Measurements from ENCODE around the gene TMEM130. TPM values are rescaled to one million over a fixed set of nuclear protein-coding genes. Genes with fewer than 3 reads are reported as not detected.
"Not testable (repeated sequence)": the region's sequence is repeated elsewhere in the genome, so short reads cannot be mapped to it uniquely, and the experiment has no call there.

Gene TMEM130
- total RNA-seq, 4 donors from 2014 or later = 0.15 to 4.8 (median 1.2) TPM

GRCh38 chr7:98878365-98879197 lies 8.8 kb upstream of the TMEM130 start, which contains the start of gene TRRAP:
TSS of gene TRRAP (plus strand) at chr7:98878532. CDS start at chr7:98881151, 2,619 bp downstream.
- peaks cover 0 to 27% of the 10 kb centered on the region in 2 donors for H3K36me3 ChIP-seq
- no peaks in the 10 kb centered on the region for H3K9me3 ChIP-seq
- peaks cover 0 to 26% (median 5%) of the 10 kb centered on the region in 3 donors for H3K4me1 ChIP-seq
- WGBS, 2 donors (ENCODE audit: low coverage in 1 of 2) = 0% methylated on average over 11 of the region's 113 CpGs; no CpG with 5 or more reads in 1 of the 2 donors
- ATAC-seq = peak; percentile 91
- H3K4me3 ChIP-seq = peak within 1 kb of the TSS; percentile 86 to 100
- peaks cover 17% of the 10 kb centered on the region for H3K27me3 ChIP-seq
- peak; percentile 31 for TF ChIP-seq POLR2AphosphoS5 (IDR thresholded peaks at IDR 0.05)
- peak; percentile 27 to 35 for TF ChIP-seq POLR2A (IDR thresholded peaks at IDR 0.05)
- no peak for TF ChIP-seq EP300 (IDR thresholded peaks at IDR 0.05)
- peak; percentile 80 to 99 (median 92) for TF ChIP-seq CTCF (IDR thresholded peaks at IDR 0.05)
- peak within 1 kb of the TSS; percentile 85 to 97 (median 91) for H3K27ac ChIP-seq

DNA sequence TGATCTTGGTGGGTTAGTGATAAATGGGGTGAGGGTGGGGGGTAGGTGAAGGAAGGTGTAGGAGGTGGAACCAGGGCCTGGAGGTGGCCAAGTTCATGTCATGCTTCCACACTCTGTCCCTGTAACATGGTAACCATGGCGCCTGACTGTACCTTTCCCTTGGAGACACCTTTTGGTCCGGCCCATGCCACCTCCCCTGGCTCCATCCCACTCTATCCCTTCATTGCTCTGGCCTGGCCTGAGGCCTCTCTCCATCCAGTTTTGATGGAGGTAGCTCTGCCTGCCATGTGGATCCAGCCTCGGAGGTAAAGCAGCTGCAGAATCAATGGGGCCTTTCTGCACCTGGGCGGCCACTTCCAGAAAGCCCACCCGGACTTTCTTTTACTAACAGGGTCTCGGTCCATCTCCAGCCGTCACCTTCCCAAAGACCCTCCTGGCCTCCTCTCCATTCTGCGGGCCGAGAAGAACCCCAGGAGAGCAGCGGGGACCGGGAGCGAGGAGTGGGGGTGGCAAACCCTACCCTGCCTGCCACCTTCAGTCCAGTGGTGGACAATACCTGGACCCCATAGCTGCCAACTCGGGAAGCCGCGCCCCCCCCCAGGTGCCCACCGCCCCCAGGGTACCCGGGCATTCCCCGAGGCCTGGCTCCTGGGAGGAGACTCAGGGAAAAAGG lies 8.0 kb upstream of the TMEM130 start:
- H3K4me1 ChIP-seq = peaks cover 0 to 26% (median 5%) of the 10 kb centered on the region in 3 donors
- H3K27ac ChIP-seq = peak overlapping the region; percentile 85 to 97 (median 91)
- H3K9me3 ChIP-seq = no peaks in the 10 kb centered on the region
- peaks cover 17% of the 10 kb centered on the region for H3K27me3 ChIP-seq
- TF ChIP-seq EP300 (IDR thresholded peaks at IDR 0.05) (no peak), POLR2AphosphoS5 (IDR thresholded peaks at IDR 0.05) (no peak)
- 56 to 57% methylated on average over 3 to 5 of the region's 18 CpGs for WGBS, 2 donors (ENCODE audit: low coverage in 1 of 2)
- H3K4me3 ChIP-seq = peak overlapping the region; percentile 86 to 100
- ATAC-seq = peak; percentile 3
- H3K36me3 ChIP-seq = peaks cover 0 to 19% of the 10 kb centered on the region in 2 donors

DNA sequence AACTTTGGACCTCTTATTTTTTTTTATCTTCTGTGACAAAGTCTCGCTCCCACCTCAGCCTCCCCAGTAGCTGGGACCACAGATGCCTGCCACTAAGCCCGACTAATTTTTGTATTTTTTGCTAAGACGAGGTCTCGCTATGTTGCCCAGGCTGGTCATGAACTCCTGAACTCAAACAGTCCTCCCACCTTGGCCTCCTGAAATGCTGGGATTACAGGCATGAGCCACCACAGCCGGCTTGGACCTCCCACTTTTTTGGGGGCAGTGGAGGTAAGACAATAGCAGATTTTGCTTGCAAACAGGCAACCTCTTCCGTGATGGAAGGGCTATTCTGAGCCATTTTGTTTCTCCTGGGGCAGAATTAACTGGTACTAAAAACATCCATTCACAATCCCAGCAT lies 7.3 kb upstream of the TMEM130 start:
- no peaks in the 10 kb centered on the region for H3K9me3 ChIP-seq
- peaks cover 0 to 26% (median 5%) of the 10 kb centered on the region in 3 donors for H3K4me1 ChIP-seq
- 89% methylated on average over 6 of the region's 6 CpGs; no CpG with 5 or more reads in 1 of the 2 donors for WGBS, 2 donors (ENCODE audit: low coverage in 1 of 2)

GRCh38 chr7:98875501-98875900 lies 5.7 kb upstream of the TMEM130 start:
- Histone ChIP-seq H3K27me3 (peaks cover 37% of the 10 kb centered on the region), H3K27ac (no peak overlapping the region), H3K9me3 (no peaks in the 10 kb centered on the region), H3K4me3 (no peak overlapping the region), H3K36me3 (no peaks in the 10 kb centered on the region), H3K4me1 (peaks cover 0 to 27% (median 5%) of the 10 kb centered on the region in 3 donors)
- TF ChIP-seq POLR2A (IDR thresholded peaks at IDR 0.05) (no peak), POLR2AphosphoS5 (IDR thresholded peaks at IDR 0.05) (no peak), EP300 (IDR thresholded peaks at IDR 0.05) (no peak), CTCF (IDR thresholded peaks at IDR 0.05) (no peak)
- WGBS, 2 donors (ENCODE audit: low coverage in 1 of 2) = 62 to 100% methylated on average over 1 to 5 of the region's 9 CpGs
- no peak for ATAC-seq

More for the DNA sequence above, 7.3 kb upstream of the TMEM130 start:
- peaks cover 21% of the 10 kb centered on the region for H3K27me3 ChIP-seq
- H3K36me3 ChIP-seq = peaks cover 0 to 12% of the 10 kb centered on the region in 2 donors
- no peak overlapping the region for H3K27ac ChIP-seq
- TF ChIP-seq EP300 (IDR thresholded peaks at IDR 0.05) (no peak), POLR2A (IDR thresholded peaks at IDR 0.05) (no peak)
- H3K4me3 ChIP-seq = no peak overlapping the region
- no peak for ATAC-seq

GRCh38 chr7:98874942-98875341 lies 5.1 kb upstream of the TMEM130 start:
- 67 to 83% methylated on average over 1 of the region's 1 CpG for WGBS, 2 donors (ENCODE audit: low coverage in 1 of 2)
- peaks cover 0 to 27% (median 3%) of the 10 kb centered on the region in 3 donors for H3K4me1 ChIP-seq
- H3K4me3 ChIP-seq = no peak overlapping the region
- ATAC-seq = no peak
- H3K36me3 ChIP-seq = no peaks in the 10 kb centered on the region
- H3K9me3 ChIP-seq = no peaks in the 10 kb centered on the region
- TF ChIP-seq EP300 (IDR thresholded peaks at IDR 0.05) = no peak
- TF ChIP-seq CTCF (IDR thresholded peaks at IDR 0.05) = no peak
- no peak for TF ChIP-seq POLR2A (IDR thresholded peaks at IDR 0.05)
- TF ChIP-seq POLR2AphosphoS5 (IDR thresholded peaks at IDR 0.05) = no peak
- H3K27ac ChIP-seq = no peak overlapping the region
- peaks cover 43% of the 10 kb centered on the region for H3K27me3 ChIP-seq

- not testable (repeated sequence) for ATAC-seq, H3K4me3 ChIP-seq, H3K36me3 ChIP-seq, H3K9me3 ChIP-seq, H3K27ac ChIP-seq
- WGBS, 2 donors (ENCODE audit: low coverage in 1 of 2) = 85% methylated on average over 4 of the region's 11 CpGs; no CpG with 5 or more reads in 1 of the 2 donors
- peaks cover 55% of the 10 kb centered on the region for H3K27me3 ChIP-seq
- peaks cover 0 to 28% (median 4%) of the 10 kb centered on the region in 3 donors for H3K4me1 ChIP-seq
Observed at GRCh38 chr7:98873610-98874009, 3.8 kb upstream of the TMEM130 start.
